ENCODE data around the gene ADAMTSL3. TPM values are rescaled to one million over a fixed set of nuclear protein-coding genes. Genes with fewer than 3 reads are reported as not detected.
"Not testable (repeated sequence)": the region's sequence is repeated elsewhere in the genome, so short reads cannot be mapped to it uniquely, and the experiment has no call there.

The ADAMTSL3 gene
- total and polyA plus RNA-seq, 2 of the 4 experiments (the other 2 are of a cell fraction), result under 0.01 to 0.02 TPM

DNA sequence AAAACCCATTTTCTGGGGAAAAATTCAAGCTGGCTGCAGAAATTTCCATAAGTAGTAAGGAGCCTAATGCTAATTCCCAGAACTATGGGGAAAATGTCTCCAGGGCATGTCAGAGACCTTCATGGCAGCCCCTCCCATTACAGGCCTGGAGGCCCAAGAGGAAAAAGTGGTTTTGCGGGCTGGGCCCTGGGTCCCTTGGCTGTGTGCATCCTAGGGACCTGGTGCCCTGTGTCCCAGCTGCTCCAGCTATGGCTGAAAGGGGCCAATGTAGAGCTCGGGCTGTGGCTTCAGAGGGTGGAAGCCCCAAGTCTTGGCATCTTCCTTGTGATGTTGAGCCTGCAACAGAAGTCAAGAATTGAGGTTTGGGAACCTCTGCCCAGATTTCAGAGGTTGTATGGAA is 48.4 kb downstream of the ADAMTSL3 start:
- H3K36me3 ChIP-seq (ENCODE audit: control insufficient read depth, insufficient read depth, low read length); CTCF ChIA-PET; H4K5ac ChIP-seq (ENCODE audit: low read depth, low read length); H3K4me2 ChIP-seq (ENCODE audit: low read depth, low read length); H3K18ac ChIP-seq (ENCODE audit: low read depth, low read length); H4K91ac ChIP-seq (ENCODE audit: insufficient read depth, low read depth, low read length); H2AFZ ChIP-seq (replicated peaks; ENCODE audit: low read length, poor library complexity); intact Hi-C loops (cut with micrococcal nuclease); H3K4ac ChIP-seq (ENCODE audit: low read depth, low read length); H2BK5ac ChIP-seq (ENCODE audit: low read depth, low read length, poor library complexity, severe bottlenecking); H3K23ac ChIP-seq (ENCODE audit: low read depth, low read length); H3K27ac ChIP-seq (ENCODE audit: insufficient read depth, low read length); H3K4me1 ChIP-seq (ENCODE audit: control insufficient read depth, insufficient read depth, low read length); H3K79me1 ChIP-seq (ENCODE audit: low read depth in 1 of 2, low read length in 2 of 2); H3K9me3 ChIP-seq (ENCODE audit: control insufficient read depth, insufficient read depth, low read length); H4K20me1 ChIP-seq (ENCODE audit: insufficient read depth, low read length); H2BK20ac ChIP-seq (ENCODE audit: low read depth, low read length); H3K14ac ChIP-seq (replicated peaks; ENCODE audit: low read depth, low read length); H3K27me3 ChIP-seq (ENCODE audit: control insufficient read depth, insufficient read depth, low read length); H2AK5ac ChIP-seq (ENCODE audit: low read depth, low read length); H3K56ac ChIP-seq (ENCODE audit: extremely low read depth, insufficient read depth, low read length); in situ Hi-C loops (cut with MboI; ENCODE audit: low sequenced_read_pairs); H2BK120ac ChIP-seq (ENCODE audit: low read depth, low read length); DNase-seq; ATAC-seq (ENCODE audit: low read depth); H3K9ac ChIP-seq (ENCODE audit: low read depth, low read length); H2AK9ac ChIP-seq (replicated peaks; ENCODE audit: low read depth, low read length, poor library complexity); H3K9me1 ChIP-seq (ENCODE audit: insufficient read depth, low read length); BruUV-seq (replicated peaks); H2BK15ac ChIP-seq (ENCODE audit: low read depth, low read length); H3K4me3 ChIP-seq (ENCODE audit: insufficient read depth, low read depth, low read length); dilution Hi-C loops (cut with HindIII; ENCODE audit: low sequenced_read_pairs, unreplicated experiment); POLR2A ChIA-PET (ENCODE audit: unreplicated experiment); H4K8ac ChIP-seq (ENCODE audit: low read depth in 2 of 2, low read length in 2 of 2): not testable (repeated sequence)
- no CpG with 5 or more reads among the region's 2 CpGs for WGBS, 2 experiments (ENCODE audit: extremely low coverage in 2 of 2, insufficient read length in 1 of 2)
